ENCODE data around the gene DNMT3A.
"Not testable (repeated sequence)": the region's sequence is repeated elsewhere in the genome, so short reads cannot be mapped to it uniquely, and the experiment has no call there.

DNMT3A gene

GRCh38 chr2:25210923-25211322, 130.8 kb downstream of the DNMT3A start:
- not testable (repeated sequence) for DNase-seq (ENCODE audit: low read depth in 2 of 2)

GRCh38 chr2:25207078-25207545, 134.6 kb downstream of the DNMT3A start:
- DNase-seq (ENCODE audit: low read depth in 2 of 2), result no peak

GRCh38 chr2:25204190-25204838, 137.4 kb downstream of the DNMT3A start:
- DNase-seq (ENCODE audit: low read depth in 2 of 2), result no peak

- DNase-seq (ENCODE audit: low read depth in 2 of 2), result no peak
Measured at GRCh38 chr2:25202275-25202674, 139.4 kb downstream of the DNMT3A start.

GRCh38 chr2:25201794-25202193, 139.9 kb downstream of the DNMT3A start:
- DNase-seq (ENCODE audit: low read depth in 2 of 2), result no peak

- no peak for DNase-seq (ENCODE audit: low read depth in 2 of 2)
Measured at GRCh38 chr2:25201265-25201664, 140.5 kb downstream of the DNMT3A start.

GRCh38 chr2:25198576-25198975, 143.1 kb downstream of the DNMT3A start:
- DNase-seq (ENCODE audit: low read depth in 2 of 2), result no peak

- DNase-seq (ENCODE audit: low read depth in 2 of 2), result no peak
Measured at GRCh38 chr2:25198209-25198525, 143.6 kb downstream of the DNMT3A start.

GRCh38 chr2:25197336-25198208, 144.2 kb downstream of the DNMT3A start:
- no peak for DNase-seq (ENCODE audit: low read depth in 2 of 2)

- no peak for DNase-seq (ENCODE audit: low read depth in 2 of 2)
Measured at GRCh38 chr2:25194576-25195122, 147.1 kb downstream of the DNMT3A start.

- no peak for DNase-seq (ENCODE audit: low read depth in 2 of 2)
Measured at GRCh38 chr2:25190536-25190935, 151.2 kb downstream of the DNMT3A start.

- no peak for DNase-seq (ENCODE audit: low read depth in 2 of 2)
Measured at GRCh38 chr2:25188405-25188804, 153.3 kb downstream of the DNMT3A start.

- DNase-seq (ENCODE audit: low read depth in 2 of 2), result no peak
Measured at GRCh38 chr2:25187729-25188350, 153.9 kb downstream of the DNMT3A start.

GRCh38 chr2:25184254-25184653, 157.5 kb downstream of the DNMT3A start:
- DNase-seq (ENCODE audit: low read depth in 2 of 2), result no peak

- no peak for DNase-seq (ENCODE audit: low read depth in 2 of 2)
Measured at GRCh38 chr2:25178976-25179375, 162.7 kb downstream of the DNMT3A start.

Measured in activated CD4-positive, alpha-beta T cell treated with anti-CD3 and anti-CD28 coated beads for 24 hours (primary cell).